RWPE2 (cell line): ENCODE data around the gene PCDHA6.
A peak's percentile ranks its signal among the peaks of the same experiment; 100 is the strongest.
"Not testable (repeated sequence)": the region's sequence is repeated elsewhere in the genome, so short reads cannot be mapped to it uniquely, and the experiment has no call there.

Experiments
- ATAC-seq: fragments of 200-7000 bp; cut with Tn5 transposase; 3 replicates; pipeline ENCODE4 v1.9.1; 2021; ENCODE audit warnings: low read depth
- DNase-seq: peaks from one replicate; pipeline ENCODE4 v3.0.0-alpha.2; 2020; ENCODE audit warnings: low spot score
- H3K27ac ChIP-seq: fragments of 450-650 bp; 2 replicates; pipeline ENCODE4 v1.5.1; 2017; ENCODE audit warnings: mild to moderate bottlenecking; ENCODE audit not compliant: poor library complexity, severe bottlenecking
- H3K27me3 ChIP-seq: fragments of 250-450 bp; sonication (Bioruptor Pico); 2 replicates; pipeline ENCODE4 v1.5.1; 2021; ENCODE audit warnings: mild to moderate bottlenecking, moderate library complexity; ENCODE audit not compliant: insufficient read depth, poor library complexity, severe bottlenecking
- H3K36me3 ChIP-seq: fragments of 250-450 bp; sonication (Bioruptor Pico); 2 replicates; pipeline ENCODE4 v1.5.1; 2020; ENCODE audit warnings: low read depth, mild to moderate bottlenecking, moderate library complexity
- H3K4me1 ChIP-seq: fragments of 250-450 bp; sonication (Bioruptor Pico); 2 replicates; pipeline ENCODE4 v1.5.1; 2021; ENCODE audit warnings: mild to moderate bottlenecking, moderate library complexity; ENCODE audit not compliant: insufficient read depth, poor library complexity, severe bottlenecking
- H3K4me3 ChIP-seq: fragments of 250-450 bp; sonication (Bioruptor Pico); 2 replicates; pipeline ENCODE4 v1.5.1; 2021; ENCODE audit warnings: mild to moderate bottlenecking, moderate library complexity; ENCODE audit not compliant: severe bottlenecking
- H3K9me3 ChIP-seq: fragments of 250-450 bp; sonication (Bioruptor Pico); 2 replicates; pipeline ENCODE4 v1.5.1; 2021; ENCODE audit warnings: mild to moderate bottlenecking, moderate library complexity; ENCODE audit not compliant: severe bottlenecking
- TF ChIP-seq, protein P1 (sequence below): fragments of 450-650 bp; IDR thresholded peaks from one replicate; pipeline ENCODE4 v1.5.1; 2017; ENCODE audit warnings: mild to moderate bottlenecking, moderate library complexity; ENCODE audit not compliant: poor library complexity, severe bottlenecking

PCDHA6 gene

DNA sequence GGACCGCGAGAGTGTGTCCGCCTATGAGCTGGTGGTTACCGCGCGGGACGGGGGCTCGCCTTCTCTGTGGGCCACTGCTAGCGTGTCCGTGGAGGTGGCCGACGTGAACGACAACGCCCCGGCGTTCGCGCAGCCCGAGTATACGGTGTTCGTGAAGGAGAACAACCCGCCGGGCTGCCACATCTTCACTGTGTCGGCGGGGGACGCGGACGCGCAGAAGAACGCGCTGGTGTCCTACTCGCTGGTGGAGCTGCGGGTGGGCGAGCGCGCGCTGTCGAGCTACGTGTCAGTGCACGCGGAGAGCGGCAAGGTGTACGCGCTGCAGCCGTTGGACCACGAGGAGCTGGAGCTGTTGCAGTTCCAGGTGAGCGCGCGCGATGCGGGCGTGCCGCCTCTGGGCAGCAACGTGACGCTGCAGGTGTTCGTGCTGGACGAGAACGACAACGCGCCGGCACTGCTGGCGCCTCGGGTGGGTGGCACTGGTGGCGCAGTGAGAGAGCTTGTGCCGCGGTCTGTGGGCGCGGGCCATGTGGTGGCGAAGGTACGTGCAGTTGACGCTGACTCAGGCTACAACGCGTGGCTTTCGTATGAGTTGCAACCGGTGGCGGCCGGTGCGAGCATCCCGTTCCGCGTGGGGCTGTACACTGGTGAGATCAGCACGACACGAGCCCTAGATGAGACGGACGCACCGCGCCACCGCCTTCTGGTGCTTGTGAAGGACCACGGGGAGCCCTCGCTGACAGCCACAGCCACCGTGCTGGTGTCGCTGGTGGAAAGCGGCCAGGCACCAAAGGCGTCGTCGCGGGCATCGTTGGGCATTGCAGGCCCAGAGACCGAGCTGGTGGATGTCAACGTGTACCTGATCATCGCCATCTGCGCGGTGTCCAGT is 8.1 kb downstream of the PCDHA6 start:
- ATAC-seq (no peak), DNase-seq (no peak)
- H3K4me1 ChIP-seq = peaks cover 3% of the 10 kb centered on the region
- H3K4me3 ChIP-seq = no peak overlapping the region
- H3K27ac ChIP-seq = no peak overlapping the region
- peaks cover 91% of the 10 kb centered on the region for H3K27me3 ChIP-seq
- H3K9me3 ChIP-seq = peaks cover 2% of the 10 kb centered on the region
- H3K36me3 ChIP-seq = no peaks in the 10 kb centered on the region; the same call in 1 of the 2 replicates
- TF ChIP-seq, protein P1, sequence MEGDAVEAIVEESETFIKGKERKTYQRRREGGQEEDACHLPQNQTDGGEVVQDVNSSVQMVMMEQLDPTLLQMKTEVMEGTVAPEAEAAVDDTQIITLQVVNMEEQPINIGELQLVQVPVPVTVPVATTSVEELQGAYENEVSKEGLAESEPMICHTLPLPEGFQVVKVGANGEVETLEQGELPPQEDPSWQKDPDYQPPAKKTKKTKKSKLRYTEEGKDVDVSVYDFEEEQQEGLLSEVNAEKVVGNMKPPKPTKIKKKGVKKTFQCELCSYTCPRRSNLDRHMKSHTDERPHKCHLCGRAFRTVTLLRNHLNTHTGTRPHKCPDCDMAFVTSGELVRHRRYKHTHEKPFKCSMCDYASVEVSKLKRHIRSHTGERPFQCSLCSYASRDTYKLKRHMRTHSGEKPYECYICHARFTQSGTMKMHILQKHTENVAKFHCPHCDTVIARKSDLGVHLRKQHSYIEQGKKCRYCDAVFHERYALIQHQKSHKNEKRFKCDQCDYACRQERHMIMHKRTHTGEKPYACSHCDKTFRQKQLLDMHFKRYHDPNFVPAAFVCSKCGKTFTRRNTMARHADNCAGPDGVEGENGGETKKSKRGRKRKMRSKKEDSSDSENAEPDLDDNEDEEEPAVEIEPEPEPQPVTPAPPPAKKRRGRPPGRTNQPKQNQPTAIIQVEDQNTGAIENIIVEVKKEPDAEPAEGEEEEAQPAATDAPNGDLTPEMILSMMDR = no peak

DNA sequence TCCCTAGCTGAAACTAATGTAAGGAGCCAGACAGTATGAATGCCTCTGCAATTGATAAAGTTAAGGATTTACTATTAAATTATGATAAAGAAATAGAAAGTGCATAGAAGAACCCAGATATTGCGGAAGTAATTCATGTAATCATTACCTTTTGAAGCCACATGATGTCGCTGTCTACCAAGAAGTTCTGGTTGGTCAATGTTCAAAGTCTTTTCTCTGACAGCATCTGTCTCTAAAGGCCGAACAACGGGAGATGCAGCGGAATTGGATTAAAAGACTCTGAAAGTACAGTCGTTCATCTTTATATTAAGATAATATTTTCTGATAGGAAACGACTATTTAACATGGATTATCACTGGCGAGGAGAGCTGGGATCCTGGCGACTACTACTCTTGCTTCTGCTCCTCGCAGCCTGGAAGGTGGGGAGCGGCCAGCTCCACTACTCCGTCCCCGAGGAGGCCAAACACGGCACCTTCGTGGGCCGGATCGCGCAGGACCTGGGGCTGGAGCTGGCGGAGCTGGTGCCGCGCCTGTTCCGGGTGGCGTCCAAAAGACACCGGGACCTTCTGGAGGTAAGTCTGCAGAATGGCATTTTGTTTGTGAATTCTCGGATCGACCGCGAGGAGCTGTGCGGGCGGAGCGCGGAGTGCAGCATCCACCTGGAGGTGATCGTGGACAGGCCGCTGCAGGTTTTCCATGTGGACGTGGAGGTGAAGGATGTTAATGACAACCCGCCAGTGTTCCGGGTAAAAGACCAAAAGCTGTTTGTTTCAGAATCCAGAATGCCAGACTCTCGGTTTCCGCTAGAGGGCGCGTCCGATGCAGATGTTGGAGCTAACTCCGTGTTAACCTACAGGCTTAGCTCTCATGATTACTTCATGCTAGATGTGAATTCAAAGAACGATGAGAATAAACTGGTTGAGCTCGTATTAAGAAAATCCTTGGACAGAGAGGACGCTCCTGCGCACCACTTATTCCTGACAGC is 13.5 kb downstream of the PCDHA6 start, which contains the start of gene PCDHA8:
Gene PCDHA8, plus strand, starts transcription at position 210 of the 985 bp plus-strand sequence. Its CDS starts 135 bp downstream, at position 345.
- Histone ChIP-seq H3K4me3 (peak within 1 kb of the TSS; percentile 27), H3K36me3 (no peaks in the 10 kb centered on the region; the same call in 1 of the 2 replicates), H3K9me3 (peaks cover 2% of the 10 kb centered on the region), H3K27ac (no peak within 1 kb of the TSS), H3K27me3 (peaks cover 44% of the 10 kb centered on the region), H3K4me1 (peaks cover 3% of the 10 kb centered on the region)
- DNase-seq (no peak), ATAC-seq (peak; percentile 87)
- TF ChIP-seq, protein P1 = peak; percentile 90

DNA sequence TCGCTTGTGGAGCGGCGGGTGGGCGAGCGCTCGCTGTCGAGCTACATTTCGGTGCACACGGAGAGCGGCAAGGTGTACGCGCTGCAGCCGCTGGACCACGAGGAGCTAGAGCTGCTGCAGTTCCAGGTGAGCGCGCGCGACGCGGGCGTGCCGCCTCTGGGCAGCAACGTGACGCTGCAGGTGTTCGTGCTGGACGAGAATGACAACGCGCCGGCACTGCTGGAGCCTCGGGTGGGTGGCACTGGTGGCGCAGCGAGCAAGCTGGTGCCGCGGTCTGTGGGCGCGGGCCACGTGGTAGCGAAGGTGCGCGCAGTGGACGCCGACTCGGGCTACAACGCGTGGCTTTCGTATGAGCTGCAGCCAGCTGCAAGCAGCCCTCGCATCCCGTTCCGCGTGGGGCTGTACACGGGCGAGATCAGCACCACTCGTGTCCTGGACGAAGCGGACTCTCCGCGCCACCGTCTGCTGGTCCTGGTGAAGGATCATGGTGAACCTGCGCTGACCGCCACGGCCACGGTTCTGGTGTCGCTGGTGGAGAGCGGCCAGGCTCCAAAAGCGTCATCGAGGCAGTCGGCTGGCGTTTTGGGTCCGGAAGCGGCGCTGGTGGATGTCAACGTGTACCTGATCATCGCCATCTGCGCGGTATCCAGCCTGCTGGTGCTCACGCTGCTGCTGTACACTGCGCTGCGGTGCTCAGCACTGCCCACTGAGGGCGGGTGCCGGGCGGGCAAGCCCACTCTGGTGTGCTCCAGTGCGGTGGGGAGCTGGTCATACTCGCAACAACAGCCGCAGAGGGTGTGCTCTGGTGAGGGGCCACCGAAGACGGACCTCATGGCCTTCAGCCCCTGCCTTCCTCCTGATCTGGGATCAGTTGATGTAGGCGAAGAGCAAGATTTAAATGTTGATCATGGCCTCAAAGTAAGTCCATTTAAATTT is 15.3 kb downstream of the PCDHA6 start:
- Histone ChIP-seq H3K27me3 (peaks cover 27% of the 10 kb centered on the region), H3K4me1 (peaks cover 3% of the 10 kb centered on the region), H3K9me3 (peaks cover 2% of the 10 kb centered on the region), H3K36me3 (no peaks in the 10 kb centered on the region; the same call in 1 of the 2 replicates), H3K4me3 (no peak overlapping the region), H3K27ac (no peak overlapping the region)
- no peak for DNase-seq
- TF ChIP-seq, protein P1 = no peak
- ATAC-seq = no peak

DNA sequence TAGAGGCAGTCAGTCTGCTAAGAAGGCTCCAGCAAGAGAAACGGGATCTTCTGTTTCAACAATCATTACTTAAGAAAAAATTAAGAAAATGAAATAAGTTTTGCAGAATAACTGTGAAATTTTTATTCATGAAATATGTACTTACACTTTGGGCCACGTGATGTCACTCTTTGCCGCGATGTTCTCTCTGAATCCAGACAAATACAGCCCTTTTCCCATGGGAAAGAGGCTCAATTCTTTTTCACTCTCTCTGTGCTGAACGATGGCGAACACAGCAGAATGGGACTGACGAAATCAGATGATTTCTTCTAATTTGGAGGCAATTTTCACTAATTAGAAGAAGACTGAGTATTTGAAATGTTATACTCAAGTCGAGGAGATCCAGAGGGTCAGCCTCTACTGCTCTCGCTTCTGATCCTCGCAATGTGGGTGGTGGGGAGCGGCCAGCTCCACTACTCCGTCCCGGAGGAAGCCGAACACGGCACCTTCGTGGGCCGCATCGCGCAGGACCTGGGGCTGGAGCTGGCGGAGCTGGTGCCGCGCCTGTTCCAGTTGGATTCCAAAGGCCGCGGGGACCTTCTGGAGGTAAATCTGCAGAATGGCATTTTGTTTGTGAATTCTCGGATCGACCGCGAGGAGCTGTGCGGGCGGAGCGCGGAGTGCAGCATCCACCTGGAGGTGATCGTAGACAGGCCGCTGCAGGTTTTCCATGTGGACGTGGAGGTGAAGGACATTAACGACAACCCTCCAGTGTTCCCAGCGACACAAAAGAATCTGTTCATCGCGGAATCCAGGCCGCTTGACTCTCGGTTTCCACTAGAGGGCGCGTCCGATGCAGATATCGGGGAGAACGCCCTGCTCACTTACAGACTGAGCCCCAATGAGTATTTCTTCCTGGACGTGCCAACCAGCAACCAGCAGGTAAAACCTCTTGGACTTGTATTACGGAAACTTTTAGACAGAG is 20.7 kb downstream of the PCDHA6 start, which contains the start of gene PCDHA9:
Gene PCDHA9, plus strand, starts transcription at position 244 of the 964 bp plus-strand sequence. Its CDS starts 114 bp downstream, at position 358.
- DNase-seq, H3K4me3 ChIP-seq, H3K27ac ChIP-seq, H3K4me1 ChIP-seq, H3K9me3 ChIP-seq, H3K27me3 ChIP-seq, ATAC-seq, H3K36me3 ChIP-seq: not testable (repeated sequence)

DNA sequence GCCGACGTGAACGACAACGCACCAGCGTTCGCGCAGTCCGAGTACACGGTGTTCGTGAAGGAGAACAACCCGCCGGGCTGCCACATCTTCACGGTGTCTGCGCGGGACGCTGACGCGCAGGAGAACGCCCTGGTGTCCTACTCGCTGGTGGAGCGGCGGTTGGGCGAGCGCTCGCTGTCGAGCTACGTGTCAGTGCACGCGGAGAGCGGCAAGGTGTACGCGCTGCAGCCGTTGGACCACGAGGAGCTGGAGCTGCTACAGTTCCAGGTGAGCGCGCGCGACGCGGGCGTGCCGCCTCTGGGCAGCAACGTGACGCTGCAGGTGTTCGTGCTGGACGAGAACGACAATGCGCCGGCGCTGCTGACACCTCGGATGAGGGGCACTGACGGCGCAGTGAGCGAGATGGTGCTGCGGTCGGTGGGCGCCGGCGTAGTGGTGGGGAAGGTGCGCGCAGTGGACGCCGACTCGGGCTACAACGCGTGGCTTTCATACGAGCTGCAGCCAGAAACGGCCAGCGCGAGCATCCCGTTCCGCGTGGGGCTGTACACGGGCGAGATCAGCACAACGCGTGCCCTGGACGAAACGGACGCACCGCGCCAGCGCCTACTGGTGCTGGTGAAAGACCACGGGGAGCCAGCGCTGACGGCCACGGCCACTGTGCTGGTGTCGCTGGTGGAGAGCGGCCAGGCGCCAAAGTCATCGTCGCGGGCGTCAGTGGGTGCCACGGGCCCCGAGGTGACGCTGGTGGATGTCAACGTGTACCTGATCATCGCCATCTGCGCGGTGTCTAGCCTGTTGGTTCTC is 22.3 kb downstream of the PCDHA6 start:
- H3K4me3 ChIP-seq, H3K27me3 ChIP-seq, H3K36me3 ChIP-seq, ATAC-seq, DNase-seq, H3K27ac ChIP-seq, H3K4me1 ChIP-seq, H3K9me3 ChIP-seq: not testable (repeated sequence)
